ENCODE results near the gene NTSR2. TPM values are rescaled to one million over a fixed set of nuclear protein-coding genes. Genes with fewer than 3 reads are reported as not detected.

NTSR2 gene
- not detected for total RNA-seq

- Mint-ChIP-seq H3K4me1 (peaks cover 4% of the 10 kb centered on the region), H3K4me3 (no peak within 1 kb of the TSS), H3K27me3 (peaks cover 49% of the 10 kb centered on the region), H3K27ac (no peak within 1 kb of the TSS), H3K9me3 (peaks cover 3% of the 10 kb centered on the region), H3K36me3 (no peaks in the 10 kb centered on the region)
- DNase-seq = peak; percentile 62
These were observed at the start of gene NTSR2 for GRCh38 chr2:11669454-11670291. Gene NTSR2, minus strand, starts transcription at chr2:11670195. Its CDS starts 66 bp downstream, at chr2:11670129.

GRCh38 chr2:11719230-11719977 lies 49.4 kb upstream of the NTSR2 start:
- H3K4me3 Mint-ChIP-seq = peak overlapping the region; percentile 53
- H3K4me1 Mint-ChIP-seq = peaks cover 11% of the 10 kb centered on the region
- H3K9me3 Mint-ChIP-seq = no peaks in the 10 kb centered on the region
- H3K36me3 Mint-ChIP-seq = no peaks in the 10 kb centered on the region
- no peak overlapping the region for H3K27ac Mint-ChIP-seq
- peaks cover 17% of the 10 kb centered on the region for H3K27me3 Mint-ChIP-seq
- DNase-seq = no peak

GRCh38 chr2:11718606-11719005 lies 48.6 kb upstream of the NTSR2 start:
- no peaks in the 10 kb centered on the region for H3K36me3 Mint-ChIP-seq
- no peak for DNase-seq
- peaks cover 17% of the 10 kb centered on the region for H3K27me3 Mint-ChIP-seq
- H3K27ac Mint-ChIP-seq = no peak overlapping the region
- H3K4me1 Mint-ChIP-seq = peaks cover 11% of the 10 kb centered on the region
- H3K9me3 Mint-ChIP-seq = no peaks in the 10 kb centered on the region
- no peak overlapping the region for H3K4me3 Mint-ChIP-seq

- peaks cover 11% of the 10 kb centered on the region for H3K4me1 Mint-ChIP-seq
- no peaks in the 10 kb centered on the region for H3K9me3 Mint-ChIP-seq
- H3K27me3 Mint-ChIP-seq = peaks cover 11% of the 10 kb centered on the region
- H3K36me3 Mint-ChIP-seq = no peaks in the 10 kb centered on the region
- no peak overlapping the region for H3K4me3 Mint-ChIP-seq
- no peak overlapping the region for H3K27ac Mint-ChIP-seq
- no peak for DNase-seq
These were observed 47.6 kb upstream of the NTSR2 start for GRCh38 chr2:11717623-11718022.

- no peak overlapping the region for H3K27ac Mint-ChIP-seq
- H3K27me3 Mint-ChIP-seq = peaks cover 11% of the 10 kb centered on the region
- no peak for DNase-seq
These were observed 46.8 kb upstream of the NTSR2 start for GRCh38 chr2:11716689-11717321.

GRCh38 chr2:11715987-11716652 lies 46.1 kb upstream of the NTSR2 start:
- H3K4me3 Mint-ChIP-seq = no peak overlapping the region
- peaks cover 11% of the 10 kb centered on the region for H3K4me1 Mint-ChIP-seq
- no peak for DNase-seq
- no peaks in the 10 kb centered on the region for H3K36me3 Mint-ChIP-seq
- no peaks in the 10 kb centered on the region for H3K9me3 Mint-ChIP-seq
- peaks cover 11% of the 10 kb centered on the region for H3K27me3 Mint-ChIP-seq
- no peak overlapping the region for H3K27ac Mint-ChIP-seq

More at GRCh38 chr2:11716689-11717321, 46.8 kb upstream of the NTSR2 start:
- no peak overlapping the region for H3K4me3 Mint-ChIP-seq
- no peaks in the 10 kb centered on the region for H3K36me3 Mint-ChIP-seq
- peaks cover 11% of the 10 kb centered on the region for H3K4me1 Mint-ChIP-seq
- H3K9me3 Mint-ChIP-seq = no peaks in the 10 kb centered on the region

GRCh38 chr2:11713815-11714214 lies 43.8 kb upstream of the NTSR2 start:
- no peak for DNase-seq
- peaks cover 2% of the 10 kb centered on the region for H3K4me1 Mint-ChIP-seq
- H3K27ac Mint-ChIP-seq = no peak overlapping the region
- H3K9me3 Mint-ChIP-seq = no peaks in the 10 kb centered on the region
- peaks cover 3% of the 10 kb centered on the region for H3K27me3 Mint-ChIP-seq
- H3K4me3 Mint-ChIP-seq = no peak overlapping the region
- H3K36me3 Mint-ChIP-seq = no peaks in the 10 kb centered on the region

- H3K27me3 Mint-ChIP-seq = peaks cover 2% of the 10 kb centered on the region
- peaks cover 2% of the 10 kb centered on the region for H3K4me1 Mint-ChIP-seq
- H3K27ac Mint-ChIP-seq = no peak overlapping the region
- DNase-seq = no peak
- H3K36me3 Mint-ChIP-seq = no peaks in the 10 kb centered on the region
- H3K9me3 Mint-ChIP-seq = no peaks in the 10 kb centered on the region
- no peak overlapping the region for H3K4me3 Mint-ChIP-seq
These were observed 42.9 kb upstream of the NTSR2 start for GRCh38 chr2:11712866-11713265.

- Mint-ChIP-seq H3K4me1 (no peaks in the 10 kb centered on the region), H3K4me3 (no peak overlapping the region), H3K36me3 (no peaks in the 10 kb centered on the region), H3K27me3 (no peaks in the 10 kb centered on the region), H3K27ac (no peak overlapping the region), H3K9me3 (no peaks in the 10 kb centered on the region)
- no peak for DNase-seq
These were observed 41.8 kb upstream of the NTSR2 start for GRCh38 chr2:11711751-11712150.

- Mint-ChIP-seq H3K27me3 (no peaks in the 10 kb centered on the region), H3K4me1 (no peaks in the 10 kb centered on the region), H3K27ac (no peak overlapping the region), H3K4me3 (no peak overlapping the region), H3K36me3 (no peaks in the 10 kb centered on the region), H3K9me3 (no peaks in the 10 kb centered on the region)
- no peak for DNase-seq
These were observed 41.3 kb upstream of the NTSR2 start for GRCh38 chr2:11711354-11711716.

GRCh38 chr2:11710632-11711353 lies 40.8 kb upstream of the NTSR2 start:
- no peak for DNase-seq
- Mint-ChIP-seq H3K27ac (no peak overlapping the region), H3K9me3 (no peaks in the 10 kb centered on the region), H3K27me3 (no peaks in the 10 kb centered on the region), H3K4me3 (no peak overlapping the region), H3K36me3 (no peaks in the 10 kb centered on the region), H3K4me1 (no peaks in the 10 kb centered on the region)

- peaks cover 4% of the 10 kb centered on the region for H3K4me1 Mint-ChIP-seq
- H3K27me3 Mint-ChIP-seq = no peaks in the 10 kb centered on the region
- no peaks in the 10 kb centered on the region for H3K9me3 Mint-ChIP-seq
- H3K4me3 Mint-ChIP-seq = no peak overlapping the region
- no peaks in the 10 kb centered on the region for H3K36me3 Mint-ChIP-seq
- H3K27ac Mint-ChIP-seq = no peak overlapping the region
- DNase-seq = no peak
These were observed 40.2 kb upstream of the NTSR2 start for GRCh38 chr2:11710210-11710609.

GRCh38 chr2:11709293-11709692 lies 39.3 kb upstream of the NTSR2 start:
- H3K27me3 Mint-ChIP-seq = no peaks in the 10 kb centered on the region
- no peaks in the 10 kb centered on the region for H3K9me3 Mint-ChIP-seq
- DNase-seq = no peak
- H3K36me3 Mint-ChIP-seq = no peaks in the 10 kb centered on the region
- no peak overlapping the region for H3K27ac Mint-ChIP-seq
- no peak overlapping the region for H3K4me3 Mint-ChIP-seq
- peaks cover 4% of the 10 kb centered on the region for H3K4me1 Mint-ChIP-seq

- DNase-seq = no peak
- peaks cover 4% of the 10 kb centered on the region for H3K4me1 Mint-ChIP-seq
- no peak overlapping the region for H3K4me3 Mint-ChIP-seq
- H3K27ac Mint-ChIP-seq = no peak overlapping the region
- H3K9me3 Mint-ChIP-seq = no peaks in the 10 kb centered on the region
- no peaks in the 10 kb centered on the region for H3K36me3 Mint-ChIP-seq
- H3K27me3 Mint-ChIP-seq = no peaks in the 10 kb centered on the region
These were observed 38.1 kb upstream of the NTSR2 start for GRCh38 chr2:11708106-11708505.

Data from activated naive CD8-positive, alpha-beta T cell treated with anti-CD3 and anti-CD28 coated beads for 36 hours (primary cell).